Measurements from ENCODE around the gene LPIN2. TPM values are rescaled to one million over a fixed set of nuclear protein-coding genes. Genes with fewer than 3 reads are reported as not detected.

LPIN2 gene
- total RNA-seq, 1 experiment from 2014 or later: 10.7 TPM

- ChIA-PET POLR2A (no interaction called here), RAD21 (ENCODE audit: low non-redundant PET in 1 of 2, low total read pairs in 2 of 2, uncharacterized antibody in 2 of 2, unreplicated experiment in 2 of 2) (no interaction called here), CTCF (no interaction called here)
- Histone ChIP-seq H3K9me2 (ENCODE audit: insufficient read depth) (no peaks in the 10 kb centered on the region), H3K27me3 (ENCODE audit: insufficient read depth, low read length) (no peaks in the 10 kb centered on the region), H3K9me3 (ENCODE audit: control insufficient read depth in 1 of 2, insufficient read depth in 1 of 2, low read depth in 1 of 2, low read length in 2 of 2) (no peaks in the 10 kb centered on the region), H3K9ac (ENCODE audit: low read length) (no peak overlapping the region), H4K20me1 (ENCODE audit: insufficient read depth) (no peaks in the 10 kb centered on the region), H2AFZ (ENCODE audit: low read depth, low read length, poor library complexity, severe bottlenecking) (no peak overlapping the region), H3K79me2 (ENCODE audit: insufficient read depth, low read length) (no peaks in the 10 kb centered on the region), H3K36me3 (ENCODE audit: control insufficient read depth in 1 of 2, insufficient read depth in 2 of 2, low read length in 2 of 2) (no peaks in the 10 kb centered on the region), H3K4me3 (replicated peaks in 1 of 2; ENCODE audit: low read depth in 1 of 2, low read length in 2 of 2) (no peak overlapping the region), H3K27ac (ENCODE audit: low read depth, low read length) (no peak overlapping the region), H3K4me1 (ENCODE audit: control insufficient read depth in 1 of 2, insufficient read depth in 2 of 2, low read length in 2 of 2) (peaks cover 4% of the 10 kb centered on the region in 2 experiments), H3K4me2 (ENCODE audit: low read length) (no peak overlapping the region)
- BruUV-seq (replicated peaks): no TSS peak
- intact Hi-C loops (cut with micrococcal nuclease): no loop called here
- ATAC-seq (no peak), DNase-seq (ENCODE audit: low read depth, low spot score) (no peak)
- no peak for TF ChIP-seq SRF (IDR thresholded peaks at IDR 0.05; ENCODE audit: low read depth)
- TF ChIP-seq ZFX (IDR thresholded peaks at IDR 0.05): no peak
- TF ChIP-seq ZNF274 (IDR thresholded peaks at IDR 0.05; ENCODE audit: low read depth, low read length): no peak
- no peak for TF ChIP-seq CTCF (IDR thresholded peaks at IDR 0.05 in 2 of 3, conservative IDR thresholded peaks at IDR 0.05 in 1 of 3; ENCODE audit: borderline replicate concordance in 1 of 3, insufficient read depth in 1 of 3, low read depth in 2 of 3, low read length in 2 of 3)
Measured at GRCh38 chr18:3042379-3042778, 29.4 kb upstream of the LPIN2 start.

- Histone ChIP-seq H3K4me3 (replicated peaks in 1 of 2; ENCODE audit: low read depth in 1 of 2, low read length in 2 of 2) (no peak overlapping the region), H3K79me2 (ENCODE audit: insufficient read depth, low read length) (no peaks in the 10 kb centered on the region), H3K27me3 (ENCODE audit: insufficient read depth, low read length) (no peaks in the 10 kb centered on the region), H3K9me3 (ENCODE audit: control insufficient read depth in 1 of 2, insufficient read depth in 1 of 2, low read depth in 1 of 2, low read length in 2 of 2) (no peaks in the 10 kb centered on the region), H4K20me1 (ENCODE audit: insufficient read depth) (no peaks in the 10 kb centered on the region), H2AFZ (ENCODE audit: low read depth, low read length, poor library complexity, severe bottlenecking) (no peak overlapping the region), H3K4me2 (ENCODE audit: low read length) (no peak overlapping the region), H3K9ac (ENCODE audit: low read length) (no peak overlapping the region), H3K9me2 (ENCODE audit: insufficient read depth) (no peaks in the 10 kb centered on the region), H3K27ac (ENCODE audit: low read depth, low read length) (no peak overlapping the region), H3K4me1 (ENCODE audit: control insufficient read depth in 1 of 2, insufficient read depth in 2 of 2, low read length in 2 of 2) (peaks cover 7% of the 10 kb centered on the region in 2 experiments), H3K36me3 (ENCODE audit: control insufficient read depth in 1 of 2, insufficient read depth in 2 of 2, low read length in 2 of 2) (no peaks in the 10 kb centered on the region)
- ChIA-PET RAD21 (ENCODE audit: low non-redundant PET in 1 of 2, low total read pairs in 2 of 2, uncharacterized antibody in 2 of 2, unreplicated experiment in 2 of 2) (no interaction called here), CTCF (no interaction called here), POLR2A (no interaction called here)
- ATAC-seq (no peak), DNase-seq (ENCODE audit: low read depth, low spot score) (no peak)
- no TSS peak for BruUV-seq (replicated peaks)
- intact Hi-C loops (cut with micrococcal nuclease): no loop called here
- TF ChIP-seq CBX3 (IDR thresholded peaks at IDR 0.05; ENCODE audit: low read depth): no peak
- TF ChIP-seq REST (IDR thresholded peaks at IDR 0.05; ENCODE audit: low read depth): no peak
- no peak for TF ChIP-seq EZH2 (IDR thresholded peaks at IDR 0.05)
- TF ChIP-seq SRF (IDR thresholded peaks at IDR 0.05; ENCODE audit: low read depth): no peak
- no peak for TF ChIP-seq ZFX (IDR thresholded peaks at IDR 0.05)
- no peak for TF ChIP-seq RAD21 (IDR thresholded peaks at IDR 0.05; ENCODE audit: low read depth)
- TF ChIP-seq TCF7L2 (IDR thresholded peaks at IDR 0.05; ENCODE audit: borderline replicate concordance, extremely low read depth, insufficient read depth, insufficient read length): no peak
- TF ChIP-seq POLR2AphosphoS5 (IDR thresholded peaks at IDR 0.05; ENCODE audit: low read depth, low read length): no peak
- TF ChIP-seq SP1 (IDR thresholded peaks at IDR 0.05; ENCODE audit: low read depth): no peak
- no peak for TF ChIP-seq SIN3A (IDR thresholded peaks at IDR 0.05; ENCODE audit: low read depth)
- TF ChIP-seq FOSL1 (IDR thresholded peaks at IDR 0.05; ENCODE audit: low read depth): no peak
- TF ChIP-seq YY1 (IDR thresholded peaks at IDR 0.05; ENCODE audit: extremely low read depth, insufficient replicate concordance, low read depth, low read length): no peak
- TF ChIP-seq POLR2A (IDR thresholded peaks at IDR 0.05; ENCODE audit: borderline replicate concordance, extremely low read depth, insufficient read depth, insufficient read length): no peak
Measured at GRCh38 chr18:3041843-3042242, 28.9 kb upstream of the LPIN2 start.
